GM12878 (cell line): ENCODE measurements around the gene RAD51B. TPM values are rescaled to one million over a fixed set of nuclear protein-coding genes. Genes with fewer than 3 reads are reported as not detected.

Source experiments
- BCLAF1 ChIP-seq: fragments of 450-650 bp; IDR thresholded peaks from 2 replicates; pipeline ENCODE4 v1.6.1; 2017; ENCODE audit warnings: antibody characterized with exemption, mild to moderate bottlenecking, moderate library complexity
- BRCA1 ChIP-seq: IDR thresholded peaks from 2 replicates; pipeline ENCODE4 v1.6.1; 2011; ENCODE audit warnings: low read depth, low read length, improper control_type of control experiment
- CREB1 ChIP-seq: IDR thresholded peaks from 2 replicates; pipeline ENCODE4 v1.6.1; 2012; ENCODE audit warnings: low read depth, mild to moderate bottlenecking, inconsistent platforms
- DPF2 ChIP-seq: fragments of 450-650 bp; IDR thresholded peaks from 2 replicates; pipeline ENCODE4 v1.6.1; 2017; ENCODE audit warnings: mild to moderate bottlenecking
- E4F1 ChIP-seq: fragments of 450-650 bp; IDR thresholded peaks from 2 replicates; pipeline ENCODE4 v1.6.1; 2018; ENCODE audit warnings: borderline replicate concordance, mild to moderate bottlenecking; ENCODE audit not compliant: partially characterized antibody
- EGR1 ChIP-seq, 2 experiments: IDR thresholded peaks; 1 replicate in 1 of 2; 2 replicates in 1 of 2; pipeline ENCODE4 v1.6.1; 2011 to 2012; ENCODE audit warnings: low read depth in 2 of 2, low read length in 2 of 2, borderline replicate concordance in 1 of 2, mild to moderate bottlenecking in 1 of 2, moderate library complexity in 1 of 2
- GABPA ChIP-seq: IDR thresholded peaks from 2 replicates; pipeline ENCODE4 v1.6.1; 2014; ENCODE audit warnings: antibody characterized with exemption, low read depth, mild to moderate bottlenecking, inconsistent platforms
- GATAD2B ChIP-seq: fragments of 450-650 bp; conservative IDR thresholded peaks from 2 replicates; pipeline ENCODE4 v1.6.1; 2017; ENCODE audit warnings: low read depth, mild to moderate bottlenecking, moderate library complexity
- IRF4 ChIP-seq: IDR thresholded peaks from 2 replicates; pipeline ENCODE4 v1.6.1; 2011; ENCODE audit warnings: low read depth, low read length
- MTA2 ChIP-seq: fragments of 450-650 bp; IDR thresholded peaks from 2 replicates; pipeline ENCODE4 v1.6.1; 2016; ENCODE audit warnings: low read depth, mild to moderate bottlenecking, moderate library complexity
- MXI1 ChIP-seq: fragments of 150-350 bp; IDR thresholded peaks from 2 replicates; pipeline ENCODE4 v1.6.1; 2011; ENCODE audit warnings: low read depth, mild to moderate bottlenecking, inconsistent platforms, low read length, improper control_type of control experiment
- PBX3 ChIP-seq: IDR thresholded peaks from 2 replicates; pipeline ENCODE4 v1.6.1; 2011; ENCODE audit warnings: mild to moderate bottlenecking, low read depth, low read length, moderate library complexity; ENCODE audit not compliant: insufficient replicate concordance
- RELB ChIP-seq: fragments of 450-650 bp; IDR thresholded peaks from 2 replicates; pipeline ENCODE4 v1.6.1; 2017; ENCODE audit warnings: low read depth, mild to moderate bottlenecking, moderate library complexity
- SP1 ChIP-seq: IDR thresholded peaks from one replicate; pipeline ENCODE4 v1.6.1; 2011; ENCODE audit warnings: low read depth, low read length
- STAT3 ChIP-seq: IDR thresholded peaks from 2 replicates; pipeline ENCODE4 v1.6.1; 2011; ENCODE audit warnings: low read depth, low read length, improper control_type of control experiment
- TCF12 ChIP-seq: IDR thresholded peaks from 2 replicates; pipeline ENCODE4 v1.6.1; 2011; ENCODE audit warnings: low read depth, mild to moderate bottlenecking, low read length
- WRNIP1 ChIP-seq: IDR thresholded peaks from 2 replicates; pipeline ENCODE4 v1.6.1; 2011; ENCODE audit warnings: low read depth, low read length, improper control_type of control experiment, borderline replicate concordance
- ZBTB33 ChIP-seq: fragments of 450-650 bp; IDR thresholded peaks from 2 replicates; pipeline ENCODE4 v1.6.1; 2017; ENCODE audit warnings: mild to moderate bottlenecking
- polyA plus RNA-seq, 11 experiments: library from polyadenylated mRNA; depleted of rRNA in 4 of 11; unstranded in 6 of 11; stranded (reverse) in 5 of 11; fragments of >200 nt; fragmentation: Nextera tagmentation in 4 of 11; fragmentation: Illumina TruSeq in 1 of 11; extraction: Ambion mirVana in 4 of 11; extraction: Trizol in 1 of 11; gene quantifications; 1 replicate in 1 of 11; 2 replicates in 10 of 11; pipeline versions ENCODE4 v1.2.1 to v1.2.3, GENCODE V29; 2011 to 2016; ENCODE audit warnings: inconsistent platforms in 2 of 11, missing spikeins in 2 of 11, low read depth in 1 of 11
- total RNA-seq, 4 experiments: library from RNA; depleted of rRNA in 3 of 4; stranded (reverse); fragments of >200 nt in 3 of 4; fragmentation: Illumina TruSeq in 1 of 4; extraction: Trizol in 1 of 4; gene quantifications; 2 replicates each; pipeline versions ENCODE4 v1.2.1 to v1.2.3, GENCODE V29; 2013 to 2021

The RAD51B gene
- total and polyA plus RNA-seq, 10 of the 15 experiments (the other 5 are each of a cell fraction or from before 2014, with no cell fraction given) = 9.8 to 26.8 (median 21.3) TPM

GRCh38 chr14:68232300-68233055 lies 412.9 kb downstream of the RAD51B start (continued):
- TF ChIP-seq BCLAF1 = no peak
- TF ChIP-seq EGR1 (IDR thresholded peaks at IDR 0.05; ENCODE audit: borderline replicate concordance in 1 of 2, low read depth in 2 of 2, low read length in 2 of 2) = no peak
- TF ChIP-seq IRF4 = peak; percentile 95
- peak; percentile 67 for TF ChIP-seq TCF12
- TF ChIP-seq WRNIP1 = no peak
- TF ChIP-seq DPF2 = peak; percentile 97
- 0 out of 2 replicates have a peak, but pooled peaks have one; percentile 26 for TF ChIP-seq GABPA
- no peak for TF ChIP-seq BRCA1
- peak; percentile 89 for TF ChIP-seq MTA2
- peak; percentile 100 for TF ChIP-seq RELB
- TF ChIP-seq ZBTB33 = no peak
- TF ChIP-seq E4F1 = no peak
- no peak for TF ChIP-seq STAT3
- TF ChIP-seq GATAD2B = peak; percentile 78
- peak; percentile 72 for TF ChIP-seq PBX3
- TF ChIP-seq MXI1 = no peak
- peak; percentile 27 for TF ChIP-seq SP1
- TF ChIP-seq CREB1 = peak; percentile 36
